ENCODE measurements around the gene PI16. TPM values are rescaled to one million over a fixed set of nuclear protein-coding genes. Genes with fewer than 3 reads are reported as not detected.

The PI16 gene
- total RNA-seq, 6 experiments from 2014 or later, result not detected

- no peak for TF ChIP-seq CTCF (IDR thresholded peaks at IDR 0.05)
- Mint-ChIP-seq H3K4me1 (ENCODE audit: low read depth) (no peaks in the 10 kb centered on the region), H3K27ac (no peak overlapping the region; the same call in 1 of the 2 replicates), H3K9me3 (no peaks in the 10 kb centered on the region), H3K36me3 (ENCODE audit: low read depth) (peaks cover 28% of the 10 kb centered on the region), H3K27me3 (ENCODE audit: insufficient read depth) (no peaks in the 10 kb centered on the region; the same call in none of the 2 replicates), H3K4me3 (no peak overlapping the region)
- no peak for DNase-seq
Measured at GRCh38 chr6:36968266-36968977, 13.9 kb downstream of the PI16 start.

DNA sequence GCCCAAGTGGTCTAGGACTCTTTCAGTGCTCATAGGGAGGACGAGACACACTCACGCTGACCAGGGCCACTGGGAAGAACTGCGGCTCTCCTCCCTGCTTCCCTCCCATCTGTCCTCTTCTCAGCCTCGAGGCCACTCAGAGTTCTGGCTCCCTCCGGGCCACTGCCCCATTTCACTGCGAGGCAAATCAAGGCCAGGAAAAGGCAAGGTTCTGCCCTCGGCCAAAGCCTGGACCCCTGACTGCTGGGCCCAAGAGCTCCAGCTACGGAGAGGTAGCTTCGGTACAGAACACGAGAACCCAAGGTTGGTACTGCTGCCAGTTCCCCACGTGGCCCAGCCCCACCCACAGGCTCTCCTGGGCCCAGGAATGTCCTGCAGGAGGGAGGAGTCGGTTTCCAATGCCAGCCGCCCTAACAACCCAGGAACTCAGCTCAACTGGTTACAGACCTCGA, 14.7 kb downstream of the PI16 start:
- H3K9me3 Mint-ChIP-seq, result no peaks in the 10 kb centered on the region
- no peak overlapping the region for H3K4me3 Mint-ChIP-seq
- no peaks in the 10 kb centered on the region for H3K4me1 Mint-ChIP-seq (ENCODE audit: low read depth)
- TF ChIP-seq CTCF (IDR thresholded peaks at IDR 0.05), result no peak
- no peaks in the 10 kb centered on the region; the same call in none of the 2 replicates for H3K27me3 Mint-ChIP-seq (ENCODE audit: insufficient read depth)
- no peak for DNase-seq
- peaks cover 32% of the 10 kb centered on the region for H3K36me3 Mint-ChIP-seq (ENCODE audit: low read depth)
- no peak overlapping the region for H3K27ac Mint-ChIP-seq

DNA sequence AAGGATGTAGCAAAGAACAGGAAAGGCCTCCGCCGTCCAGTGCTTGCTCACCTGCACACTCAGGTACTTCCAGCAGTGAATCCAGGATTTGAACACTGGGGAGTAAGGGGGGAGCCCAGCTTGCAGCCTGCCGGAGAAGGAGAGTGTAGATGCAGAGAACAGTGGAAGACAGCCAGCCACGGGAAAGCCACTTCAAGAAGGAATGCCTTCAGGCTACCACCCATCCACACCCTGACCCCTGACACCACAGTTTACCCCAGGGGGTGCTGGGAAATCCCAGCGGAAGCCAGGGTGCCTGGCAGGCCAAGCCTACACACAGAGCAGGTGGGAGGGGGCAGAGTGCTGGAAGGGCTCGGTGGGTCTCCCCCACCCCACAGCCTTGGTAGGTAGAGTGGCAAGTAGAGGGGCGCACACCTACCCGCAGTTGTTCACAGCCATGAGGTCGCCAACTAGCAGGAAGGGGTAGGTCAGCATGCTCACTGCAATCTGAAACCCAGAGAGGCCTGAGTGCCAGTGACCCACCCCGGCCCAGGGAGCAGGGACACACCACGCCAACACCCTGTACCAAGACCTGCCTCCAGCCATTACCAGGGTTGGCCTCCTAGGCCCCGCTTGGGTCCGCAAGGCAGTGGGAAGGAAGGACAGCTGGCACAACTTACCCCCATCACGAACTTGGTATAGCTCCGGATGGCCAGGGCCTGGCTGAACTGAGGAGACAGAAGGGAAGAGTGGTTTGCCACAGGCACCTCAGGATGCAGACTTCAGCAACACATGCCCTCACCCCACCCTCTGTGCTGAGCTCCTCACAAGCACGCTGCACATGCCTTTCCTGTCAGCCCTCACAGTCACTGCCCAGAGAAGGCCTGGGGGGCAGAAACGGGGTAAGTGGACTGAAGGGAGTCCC, 15.7 kb downstream of the PI16 start:
- H3K4me1 Mint-ChIP-seq (ENCODE audit: low read depth), result no peaks in the 10 kb centered on the region
- H3K27ac Mint-ChIP-seq, result peak overlapping the region; percentile 36; the same call in 1 of the 2 replicates
- H3K9me3 Mint-ChIP-seq, result no peaks in the 10 kb centered on the region
- no peak overlapping the region for H3K4me3 Mint-ChIP-seq
- DNase-seq, result no peak
- no peaks in the 10 kb centered on the region; the same call in 1 of the 2 replicates for H3K27me3 Mint-ChIP-seq (ENCODE audit: insufficient read depth)
- TF ChIP-seq CTCF (IDR thresholded peaks at IDR 0.05), result no peak
- H3K36me3 Mint-ChIP-seq (ENCODE audit: low read depth), result peaks cover 32% of the 10 kb centered on the region

- no peaks in the 10 kb centered on the region; the same call in 1 of the 2 replicates for H3K27me3 Mint-ChIP-seq (ENCODE audit: insufficient read depth)
- no peak overlapping the region for H3K4me3 Mint-ChIP-seq
- no peak for TF ChIP-seq CTCF (IDR thresholded peaks at IDR 0.05)
- no peak for DNase-seq
- no peaks in the 10 kb centered on the region for H3K4me1 Mint-ChIP-seq (ENCODE audit: low read depth)
- no peak overlapping the region; the same call in 1 of the 2 replicates for H3K27ac Mint-ChIP-seq
- peaks cover 36% of the 10 kb centered on the region for H3K36me3 Mint-ChIP-seq (ENCODE audit: low read depth)
- no peaks in the 10 kb centered on the region for H3K9me3 Mint-ChIP-seq
Measured at GRCh38 chr6:36970892-36971842, 16.6 kb downstream of the PI16 start.

All from HFFc6 (cell line).